ENCODE results near the gene AMBP. TPM values are rescaled to one million over a fixed set of nuclear protein-coding genes. Genes with fewer than 3 reads are reported as not detected.
A peak's percentile ranks its signal among the peaks of the same experiment; 100 is the strongest.

Gene AMBP
- polyA plus RNA-seq, 1 of the 3 experiments (the other 2 are of a cell fraction), result 0.16 TPM

DNA sequence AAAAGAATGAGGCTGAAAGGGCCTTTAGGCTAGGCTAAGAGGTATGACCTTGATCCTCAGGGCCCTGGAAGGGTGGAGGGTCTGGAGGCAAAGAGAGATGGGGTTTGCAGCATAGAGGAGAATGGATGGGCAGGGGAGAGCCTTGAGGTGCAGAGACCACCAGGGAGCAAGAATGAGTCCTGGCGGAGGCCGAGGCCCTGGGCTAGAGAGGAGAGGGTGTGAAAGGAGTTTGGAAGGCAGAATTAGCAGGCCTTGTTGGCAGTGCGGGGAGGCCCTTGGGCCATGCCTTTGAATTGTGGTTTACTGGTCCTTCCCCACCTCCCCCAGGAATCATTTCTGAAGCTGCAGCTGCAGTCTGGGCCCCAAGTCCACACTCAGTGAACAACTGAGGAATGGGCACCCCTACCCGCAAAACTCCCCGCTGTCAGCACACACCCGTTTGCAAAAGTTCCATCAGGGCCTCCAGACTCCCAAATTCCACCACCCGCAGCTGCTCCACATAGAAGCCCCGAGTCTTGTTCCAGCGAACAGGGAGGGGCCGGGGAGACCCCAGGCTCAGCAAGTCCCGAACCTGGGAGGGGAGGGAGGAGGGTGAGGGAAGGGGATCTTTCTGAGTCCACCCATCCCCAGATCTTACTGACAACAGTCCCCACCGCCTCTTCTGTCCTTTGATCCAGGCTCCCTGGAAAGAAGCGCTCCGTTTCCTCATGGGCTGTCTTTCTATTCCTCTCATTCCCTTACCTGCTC is 18.9 kb upstream of the AMBP start:
- CTCF ChIA-PET, result interaction anchor here (1.3 to 9.1 kb wide), 6 partner anchors 10 to 289 kb away, joined by 4 to 66 read pairs (median 18); no protein-coding TSS in a partner anchor
- no peaks in the 10 kb centered on the region for H4K20me1 ChIP-seq (ENCODE audit: insufficient read depth)
- H3K9me3 ChIP-seq, result no peaks in the 10 kb centered on the region
- POLR2A ChIA-PET, result interaction anchor here (1.1 kb wide), 1 partner anchor 12 kb away, joined by 3 read pairs; no protein-coding TSS in a partner anchor
- no peaks in the 10 kb centered on the region for H3K9me2 ChIP-seq
- WGBS (ENCODE audit: low lambda C conversion rate), result 87% methylated on average over 10 of the region's 14 CpGs
- peaks cover 6% of the 10 kb centered on the region for H3F3A ChIP-seq (replicated peaks; ENCODE audit: insufficient read depth)
- no peak overlapping the region for H3K9ac ChIP-seq
- H3K27me3 ChIP-seq (ENCODE audit: insufficient read depth), result peaks cover 8% of the 10 kb centered on the region; the same call in 1 of the 2 replicates
- 0 out of 2 replicates have a peak overlapping the region, but pooled peaks have one; percentile 89 for H3K4me2 ChIP-seq
- no peaks in the 10 kb centered on the region for H3K36me3 ChIP-seq (replicated peaks in 1 of 2; ENCODE audit: control insufficient read depth in 1 of 2, insufficient read depth in 2 of 2, low read length in 1 of 2)
- H2AFZ ChIP-seq (ENCODE audit: low read depth), result no peak overlapping the region
- H3K27ac ChIP-seq (ENCODE audit: low read depth in 2 of 2, low read length in 1 of 2), result no peak overlapping the region
- H3K4me3 ChIP-seq (ENCODE audit: low read depth in 2 of 2, low read length in 1 of 2), result no peak overlapping the region
- peaks cover 0 to 9% of the 10 kb centered on the region in 2 experiments; a peak in 1 of 4 replicates for H3K4me1 ChIP-seq (ENCODE audit: control insufficient read depth in 1 of 2, insufficient read depth in 2 of 2, low read depth in 1 of 2, low read length in 1 of 2)
- no peak for DNase-seq
- H3K79me2 ChIP-seq (ENCODE audit: insufficient read depth), result no peaks in the 10 kb centered on the region
- TF ChIP-seq GATA2 (CRISPR knock-in tag; IDR thresholded peaks at IDR 0.05), result no peak
- TF ChIP-seq RAD21 (IDR thresholded peaks at IDR 0.05; ENCODE audit: low read length), result no peak
- no peak for TF ChIP-seq NFIC (IDR thresholded peaks at IDR 0.05; ENCODE audit: borderline replicate concordance)
- no peak for TF ChIP-seq RFX5 (IDR thresholded peaks at IDR 0.05; ENCODE audit: low read length)
- no peak for TF ChIP-seq FOSL2 (IDR thresholded peaks at IDR 0.05; ENCODE audit: borderline replicate concordance, low read depth)
- no peak for TF ChIP-seq TAF1 (IDR thresholded peaks at IDR 0.05; ENCODE audit: borderline replicate concordance, low read depth, low read length)

DNA sequence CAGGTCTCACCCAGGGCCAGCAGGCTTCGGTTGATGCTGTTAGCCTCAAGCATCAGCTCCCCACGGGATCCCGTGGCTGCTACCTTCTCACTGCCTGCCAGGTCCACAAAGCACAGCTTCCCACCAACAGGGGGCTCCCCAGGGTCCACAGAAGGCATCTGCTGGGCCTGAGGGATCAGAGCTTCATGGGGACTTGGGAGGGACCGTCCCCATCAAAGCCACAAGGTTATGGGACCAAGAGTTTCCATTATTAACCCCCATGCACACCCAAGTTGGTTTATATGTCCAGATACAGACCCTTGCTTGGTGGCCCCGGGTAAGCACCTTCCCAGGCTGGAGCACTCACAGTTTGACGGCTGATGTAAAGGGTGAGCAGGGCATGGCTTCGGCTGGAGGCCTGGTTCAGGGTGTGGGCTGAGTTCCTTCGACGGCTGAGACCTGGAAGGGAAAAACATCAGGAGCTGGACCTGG is 18.0 kb upstream of the AMBP start:
- Histone ChIP-seq H3K27me3 (ENCODE audit: insufficient read depth) (peaks cover 8% of the 10 kb centered on the region; the same call in 1 of the 2 replicates), H3F3A (replicated peaks; ENCODE audit: insufficient read depth) (peaks cover 6% of the 10 kb centered on the region), H3K9me3 (no peaks in the 10 kb centered on the region), H2AFZ (ENCODE audit: low read depth) (no peak overlapping the region), H3K36me3 (replicated peaks in 1 of 2; ENCODE audit: control insufficient read depth in 1 of 2, insufficient read depth in 2 of 2, low read length in 1 of 2) (no peaks in the 10 kb centered on the region), H3K4me2 (no peak overlapping the region), H3K9me2 (no peaks in the 10 kb centered on the region), H4K20me1 (ENCODE audit: insufficient read depth) (no peaks in the 10 kb centered on the region), H3K9ac (no peak overlapping the region), H3K27ac (ENCODE audit: low read depth in 2 of 2, low read length in 1 of 2) (no peak overlapping the region), H3K79me2 (ENCODE audit: insufficient read depth) (no peaks in the 10 kb centered on the region), H3K4me1 (ENCODE audit: control insufficient read depth in 1 of 2, insufficient read depth in 2 of 2, low read depth in 1 of 2, low read length in 1 of 2) (peaks cover 0 to 9% of the 10 kb centered on the region in 2 experiments; a peak in 1 of 4 replicates), H3K4me3 (ENCODE audit: low read depth in 2 of 2, low read length in 1 of 2) (no peak overlapping the region)
- DNase-seq, result no peak
- TF ChIP-seq NFIC (IDR thresholded peaks at IDR 0.05; ENCODE audit: borderline replicate concordance) (no peak), SMC3 (IDR thresholded peaks at IDR 0.05; ENCODE audit: low read depth, low read length) (no peak), NRF1 (IDR thresholded peaks at IDR 0.05; ENCODE audit: low read depth, low read length) (no peak), FOSL2 (IDR thresholded peaks at IDR 0.05; ENCODE audit: borderline replicate concordance, low read depth) (no peak), MXI1 (IDR thresholded peaks at IDR 0.05; ENCODE audit: low read depth, low read length) (no peak)
- ChIA-PET CTCF (interaction anchor here (1.0 to 9.1 kb wide), 6 partner anchors 11 to 505 kb away, joined by 3 to 66 read pairs (median 16); no protein-coding TSS in a partner anchor), POLR2A (no interaction called here)
- 89% methylated on average over 7 of the region's 9 CpGs for WGBS (ENCODE audit: low lambda C conversion rate)

DNA sequence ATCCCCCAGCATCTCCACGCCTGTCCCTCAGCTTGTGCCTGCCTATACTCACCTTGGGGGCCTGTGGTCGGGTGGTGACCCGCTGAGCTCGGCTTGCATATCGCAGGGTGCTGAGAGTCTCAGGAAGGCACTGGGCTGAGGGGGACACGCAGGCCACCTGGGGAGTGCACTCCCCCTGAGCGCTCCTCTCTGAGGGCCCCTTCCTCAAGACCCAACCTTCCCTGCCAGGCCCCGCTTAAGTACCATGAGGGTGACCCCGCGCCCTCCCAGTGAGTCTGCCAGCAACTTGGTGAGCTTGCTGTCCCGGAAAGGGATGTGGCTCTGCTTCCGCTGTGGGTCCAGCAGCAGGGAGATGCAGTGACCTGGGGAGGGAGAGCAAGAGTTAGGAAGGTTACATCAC is 16.9 kb upstream of the AMBP start:
- Histone ChIP-seq H3K36me3 (replicated peaks in 1 of 2; ENCODE audit: control insufficient read depth in 1 of 2, insufficient read depth in 2 of 2, low read length in 1 of 2) (no peaks in the 10 kb centered on the region), H2AFZ (ENCODE audit: low read depth) (no peak overlapping the region), H3K4me1 (ENCODE audit: control insufficient read depth in 1 of 2, insufficient read depth in 2 of 2, low read depth in 1 of 2, low read length in 1 of 2) (peaks cover 0 to 9% of the 10 kb centered on the region in 2 experiments; a peak in 1 of 4 replicates), H4K20me1 (ENCODE audit: insufficient read depth) (no peaks in the 10 kb centered on the region), H3K9ac (no peak overlapping the region), H3K27ac (ENCODE audit: low read depth in 2 of 2, low read length in 1 of 2) (no peak overlapping the region), H3K4me2 (no peak overlapping the region), H3K9me3 (no peaks in the 10 kb centered on the region), H3K9me2 (no peaks in the 10 kb centered on the region), H3K27me3 (ENCODE audit: insufficient read depth) (peaks cover 8% of the 10 kb centered on the region; the same call in 1 of the 2 replicates), H3K4me3 (ENCODE audit: low read depth in 2 of 2, low read length in 1 of 2) (no peak overlapping the region), H3F3A (replicated peaks; ENCODE audit: insufficient read depth) (no peaks in the 10 kb centered on the region), H3K79me2 (ENCODE audit: insufficient read depth) (no peaks in the 10 kb centered on the region)
- TF ChIP-seq NFIC (IDR thresholded peaks at IDR 0.05; ENCODE audit: borderline replicate concordance), result no peak
- no peak for TF ChIP-seq SIN3A (IDR thresholded peaks at IDR 0.05; ENCODE audit: borderline replicate concordance, low read depth, low read length)
- TF ChIP-seq JUND (IDR thresholded peaks at IDR 0.05), result no peak
- no peak for TF ChIP-seq RAD21 (IDR thresholded peaks at IDR 0.05; ENCODE audit: low read length)
- no peak for TF ChIP-seq RFX5 (IDR thresholded peaks at IDR 0.05; ENCODE audit: low read length)
- TF ChIP-seq, protein P1, sequence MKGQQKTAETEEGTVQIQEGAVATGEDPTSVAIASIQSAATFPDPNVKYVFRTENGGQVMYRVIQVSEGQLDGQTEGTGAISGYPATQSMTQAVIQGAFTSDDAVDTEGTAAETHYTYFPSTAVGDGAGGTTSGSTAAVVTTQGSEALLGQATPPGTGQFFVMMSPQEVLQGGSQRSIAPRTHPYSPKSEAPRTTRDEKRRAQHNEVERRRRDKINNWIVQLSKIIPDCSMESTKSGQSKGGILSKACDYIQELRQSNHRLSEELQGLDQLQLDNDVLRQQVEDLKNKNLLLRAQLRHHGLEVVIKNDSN (IDR thresholded peaks at IDR 0.05; ENCODE audit: borderline replicate concordance, low read depth), result no peak
- no peak for TF ChIP-seq YY1 (IDR thresholded peaks at IDR 0.05; ENCODE audit: low read depth)
- TF ChIP-seq, protein P2, sequence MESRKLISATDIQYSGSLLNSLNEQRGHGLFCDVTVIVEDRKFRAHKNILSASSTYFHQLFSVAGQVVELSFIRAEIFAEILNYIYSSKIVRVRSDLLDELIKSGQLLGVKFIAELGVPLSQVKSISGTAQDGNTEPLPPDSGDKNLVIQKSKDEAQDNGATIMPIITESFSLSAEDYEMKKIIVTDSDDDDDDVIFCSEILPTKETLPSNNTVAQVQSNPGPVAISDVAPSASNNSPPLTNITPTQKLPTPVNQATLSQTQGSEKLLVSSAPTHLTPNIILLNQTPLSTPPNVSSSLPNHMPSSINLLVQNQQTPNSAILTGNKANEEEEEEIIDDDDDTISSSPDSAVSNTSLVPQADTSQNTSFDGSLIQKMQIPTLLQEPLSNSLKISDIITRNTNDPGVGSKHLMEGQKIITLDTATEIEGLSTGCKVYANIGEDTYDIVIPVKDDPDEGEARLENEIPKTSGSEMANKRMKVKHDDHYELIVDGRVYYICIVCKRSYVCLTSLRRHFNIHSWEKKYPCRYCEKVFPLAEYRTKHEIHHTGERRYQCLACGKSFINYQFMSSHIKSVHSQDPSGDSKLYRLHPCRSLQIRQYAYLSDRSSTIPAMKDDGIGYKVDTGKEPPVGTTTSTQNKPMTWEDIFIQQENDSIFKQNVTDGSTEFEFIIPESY (IDR thresholded peaks at IDR 0.05; ENCODE audit: borderline replicate concordance, low read depth), result no peak
- no peak for TF ChIP-seq FOXM1 (IDR thresholded peaks at IDR 0.05; ENCODE audit: low read depth)
- no peak for TF ChIP-seq NRF1 (IDR thresholded peaks at IDR 0.05; ENCODE audit: low read depth, low read length)
- no peak for TF ChIP-seq RXRA (IDR thresholded peaks at IDR 0.05; ENCODE audit: borderline replicate concordance, low read depth)
- TF ChIP-seq FOSL2 (IDR thresholded peaks at IDR 0.05; ENCODE audit: borderline replicate concordance, low read depth), result no peak
- WGBS (ENCODE audit: low lambda C conversion rate), result 63% methylated on average over 1 of the region's 12 CpGs
- DNase-seq, result no peak
- ChIA-PET CTCF (interaction anchor here (0.7 to 9.1 kb wide), 8 partner anchors 12 to 504 kb away, joined by 3 to 66 read pairs (median 4); no protein-coding TSS in a partner anchor), POLR2A (no interaction called here)
